Neuronal stem cell (in vitro differentiated cells): ENCODE data around the gene PCCA.
A peak's percentile ranks its signal among the peaks of the same experiment; 100 is the strongest.

Experiments used
- DNase-seq: peaks from one replicate; pipeline ENCODE4 v3.0.0-alpha.2; 2013; ENCODE audit warnings: low spot score
- H2AFZ ChIP-seq: one replicate; pipeline ENCODE4 v1.6.1; 2013; ENCODE audit warnings: mild to moderate bottlenecking, low read length, inconsistent platforms
- H2AK5ac ChIP-seq: 2 replicates; pipeline ENCODE4 v1.6.1; 2013; ENCODE audit warnings: low read depth, mild to moderate bottlenecking, inconsistent platforms, low read length, moderate library complexity, mixed read lengths
- H2BK120ac ChIP-seq: 2 replicates; pipeline ENCODE4 v1.6.1; 2013; ENCODE audit warnings: low read depth, mild to moderate bottlenecking, inconsistent platforms, low read length, moderate library complexity, mixed read lengths
- H2BK12ac ChIP-seq: one replicate; pipeline ENCODE4 v1.6.1; 2013; ENCODE audit warnings: low read length, inconsistent platforms
- H2BK15ac ChIP-seq: 2 replicates; pipeline ENCODE4 v1.6.1; 2013; ENCODE audit warnings: mild to moderate bottlenecking, low read length, inconsistent platforms, mixed read lengths
- H2BK5ac ChIP-seq: one replicate; pipeline ENCODE4 v1.6.1; 2013; ENCODE audit warnings: inconsistent platforms, mild to moderate bottlenecking, low read length, moderate library complexity
- H3K14ac ChIP-seq: one replicate; pipeline ENCODE4 v1.6.1; 2013; ENCODE audit warnings: low read length, inconsistent platforms
- H3K18ac ChIP-seq: 2 replicates; pipeline ENCODE4 v1.6.1; 2013; ENCODE audit warnings: low read length, inconsistent platforms
- H3K23ac ChIP-seq: 2 replicates; pipeline ENCODE4 v1.6.1; 2013; ENCODE audit warnings: low read depth, mild to moderate bottlenecking, mixed read lengths, low read length, inconsistent platforms; ENCODE audit not compliant: poor library complexity
- H3K27ac ChIP-seq: replicated peaks from 3 replicates; pipeline ENCODE4 v1.5.1; 2013; ENCODE audit warnings: low read length, inconsistent platforms
- H3K27me3 ChIP-seq, 3 experiments: 2 replicates each; pipeline ENCODE4 v1.6.1; 2013; ENCODE audit warnings: low read length in 3 of 3, mild to moderate bottlenecking in 2 of 3, inconsistent platforms in 1 of 3, low read depth in 1 of 3, mixed read lengths in 1 of 3, moderate library complexity in 1 of 3; ENCODE audit not compliant: control insufficient read depth in 3 of 3, insufficient read depth in 3 of 3
- H3K36me3 ChIP-seq, 2 donors: replicated peaks in 1 of 2; 2 replicates each; pipeline ENCODE4 v1.6.1; 2013; ENCODE audit warnings: low read length in 2 of 2; ENCODE audit not compliant: control insufficient read depth in 2 of 2, insufficient read depth in 2 of 2
- H3K4ac ChIP-seq: 2 replicates; pipeline ENCODE4 v1.6.1; 2013; ENCODE audit warnings: inconsistent platforms, mild to moderate bottlenecking, low read length, moderate library complexity
- H3K4me1 ChIP-seq, 2 donors: 1 replicate in 1 of 2; 2 replicates in 1 of 2; pipeline ENCODE4 v1.6.1; 2013; ENCODE audit warnings: low read length in 2 of 2, low read depth in 1 of 2; ENCODE audit not compliant: control insufficient read depth in 2 of 2, insufficient read depth in 1 of 2
- H3K4me2 ChIP-seq: one replicate; pipeline ENCODE4 v1.6.1; 2013; ENCODE audit warnings: mild to moderate bottlenecking, low read length, inconsistent platforms; ENCODE audit not compliant: insufficient read depth, poor library complexity, severe bottlenecking
- H3K4me3 ChIP-seq, 2 donors: 2 replicates each; pipeline ENCODE4 v1.5.1; 2013; ENCODE audit warnings: low read length in 2 of 2, mild to moderate bottlenecking in 2 of 2, inconsistent platforms in 1 of 2, moderate library complexity in 1 of 2
- H3K79me1 ChIP-seq: one replicate; pipeline ENCODE4 v1.6.1; 2013; ENCODE audit warnings: low read depth, mild to moderate bottlenecking, inconsistent platforms, low read length, moderate library complexity
- H3K9ac ChIP-seq: one replicate; pipeline ENCODE4 v1.6.1; 2013; ENCODE audit warnings: mild to moderate bottlenecking, low read depth, low read length, inconsistent platforms; ENCODE audit not compliant: poor library complexity
- H3K9me3 ChIP-seq, 2 donors: replicated peaks in 1 of 2; 2 replicates each; pipeline versions ENCODE3 to v1.6.1; 2013; ENCODE audit warnings: low read length in 2 of 2, mild to moderate bottlenecking in 2 of 2, inconsistent platforms in 1 of 2, low read depth in 1 of 2, mixed read lengths in 1 of 2, moderate library complexity in 1 of 2; ENCODE audit not compliant: control insufficient read depth in 2 of 2, insufficient read depth in 1 of 2
- H4K8ac ChIP-seq: one replicate; pipeline ENCODE4 v1.6.1; 2013; ENCODE audit warnings: low read depth, mild to moderate bottlenecking, inconsistent platforms, low read length, moderate library complexity
- H4K91ac ChIP-seq: one replicate; pipeline ENCODE4 v1.6.1; 2013; ENCODE audit warnings: low read length, low read depth, mild to moderate bottlenecking, inconsistent platforms; ENCODE audit not compliant: poor library complexity
- WGBS, 2 donors: extraction: QIAGEN DNeasy Blood & Tissue Kit; methylation state at CpG; one replicate each; pipeline ENCODE4 v1.1.7; 2013; ENCODE audit warnings: missing lambda C conversion rate in 2 of 2, mixed read lengths in 1 of 2; ENCODE audit not compliant: insufficient read length in 2 of 2, insufficient replicate concordance in 1 of 2; ENCODE audit errors: extremely low coverage in 2 of 2; 5-methylcytosine and 5-hydroxymethylcytosine counted together

PCCA gene

GRCh38 chr13:100535426-100536135 lies 446.7 kb downstream of the PCCA start:
- Histone ChIP-seq H3K18ac (no peak overlapping the region), H2BK12ac (no peak overlapping the region), H3K9ac (no peak overlapping the region), H3K27me3 (no peaks in the 10 kb centered on the region), H3K4me3 (no peak overlapping the region), H4K8ac (no peak overlapping the region), H2AK5ac (no peak overlapping the region), H3K4me1 (peaks cover 0 to under 1% of the 10 kb centered on the region in 2 donors), H3K23ac (no peak overlapping the region), H3K4me2 (no peak overlapping the region), H4K91ac (no peak overlapping the region), H2BK15ac (no peak overlapping the region), H3K79me1 (no peaks in the 10 kb centered on the region), H3K14ac (no peak overlapping the region), H2AFZ (no peak overlapping the region), H2BK120ac (no peak overlapping the region), H3K4ac (no peak overlapping the region), H3K9me3 (peaks cover 2 to 7% of the 10 kb centered on the region in 2 donors), H3K36me3 (peaks cover 6 to 27% of the 10 kb centered on the region in 2 donors), H2BK5ac (no peak overlapping the region), H3K27ac (no peak overlapping the region)
- no CpG with 5 or more reads among the region's 16 CpGs for WGBS, 2 donors
- DNase-seq = no peak

GRCh38 chr13:100536643-100537180 lies 447.8 kb downstream of the PCCA start:
- no peak overlapping the region for H2BK12ac ChIP-seq
- H2AK5ac ChIP-seq = no peak overlapping the region
- peaks cover 6 to 15% of the 10 kb centered on the region in 2 donors for H3K36me3 ChIP-seq
- no peaks in the 10 kb centered on the region for H3K79me1 ChIP-seq
- H2AFZ ChIP-seq = no peak overlapping the region
- no peak overlapping the region for H3K27ac ChIP-seq
- no peak overlapping the region for H3K4ac ChIP-seq
- H3K23ac ChIP-seq = no peak overlapping the region
- H3K9ac ChIP-seq = no peak overlapping the region
- no peak overlapping the region for H3K4me2 ChIP-seq
- peak overlapping the region; percentile 65 for H3K14ac ChIP-seq
- H2BK120ac ChIP-seq = no peak overlapping the region
- H2BK15ac ChIP-seq = no peak overlapping the region
- no peak overlapping the region for H2BK5ac ChIP-seq
- peaks cover 2 to 7% of the 10 kb centered on the region in 2 donors for H3K9me3 ChIP-seq
- no peak overlapping the region for H3K18ac ChIP-seq
- DNase-seq = no peak
- WGBS, 2 donors = no CpG with 5 or more reads among the region's 13 CpGs
- no peak overlapping the region for H3K4me3 ChIP-seq
- H3K27me3 ChIP-seq = no peaks in the 10 kb centered on the region
- no peak overlapping the region for H4K8ac ChIP-seq
- no peak overlapping the region for H4K91ac ChIP-seq
- H3K4me1 ChIP-seq = no peaks in the 10 kb centered on the region

- H4K91ac ChIP-seq = no peak overlapping the region
- no peak overlapping the region for H2BK15ac ChIP-seq
- no peak overlapping the region for H3K4ac ChIP-seq
- H3K79me1 ChIP-seq = no peaks in the 10 kb centered on the region
- no peak overlapping the region for H3K27ac ChIP-seq
- peaks cover 0 to 3% of the 10 kb centered on the region in 2 donors for H3K4me1 ChIP-seq
- peak overlapping the region in 1 of 2 donors; percentile 1 for H3K4me3 ChIP-seq
- no peak overlapping the region for H3K9ac ChIP-seq
- no peak overlapping the region for H2BK5ac ChIP-seq
- no peak overlapping the region for H3K4me2 ChIP-seq
- no peak overlapping the region for H4K8ac ChIP-seq
- H2AK5ac ChIP-seq = peak overlapping the region; percentile 51
- peak overlapping the region; percentile 21 for H3K18ac ChIP-seq
- H2BK12ac ChIP-seq = no peak overlapping the region
- peaks cover 6 to 11% of the 10 kb centered on the region in 2 donors for H3K36me3 ChIP-seq
- peak overlapping the region; percentile 8 for H2BK120ac ChIP-seq
- H3K9me3 ChIP-seq = peaks cover 2 to 4% of the 10 kb centered on the region in 2 donors
- no peak overlapping the region for H3K23ac ChIP-seq
- no peaks in the 10 kb centered on the region for H3K27me3 ChIP-seq
- H3K14ac ChIP-seq = peak overlapping the region; percentile 60
- no peak overlapping the region for H2AFZ ChIP-seq
- no CpG with 5 or more reads among the region's 9 CpGs for WGBS, 2 donors
- no peak for DNase-seq
These were observed 448.6 kb downstream of the PCCA start for GRCh38 chr13:100537486-100537885.

- Histone ChIP-seq H2AK5ac (no peak overlapping the region), H4K91ac (no peak overlapping the region), H2AFZ (no peak overlapping the region), H2BK5ac (no peak overlapping the region), H2BK120ac (no peak overlapping the region), H3K27ac (no peak overlapping the region), H3K14ac (no peak overlapping the region), H2BK12ac (no peak overlapping the region), H3K4me3 (no peak overlapping the region), H3K18ac (no peak overlapping the region), H2BK15ac (no peak overlapping the region), H3K4me1 (peaks cover 0 to 3% of the 10 kb centered on the region in 2 donors), H3K23ac (no peak overlapping the region), H3K9ac (no peak overlapping the region), H3K79me1 (no peaks in the 10 kb centered on the region), H3K4ac (no peak overlapping the region), H3K4me2 (no peak overlapping the region), H4K8ac (no peak overlapping the region), H3K36me3 (peaks cover 4 to 6% of the 10 kb centered on the region in 2 donors), H3K9me3 (peaks cover 0 to 2% of the 10 kb centered on the region in 2 donors), H3K27me3 (no peaks in the 10 kb centered on the region)
- no peak for DNase-seq
- no CpG with 5 or more reads among the region's 5 CpGs for WGBS, 2 donors
These were observed 449.1 kb downstream of the PCCA start for GRCh38 chr13:100537951-100538462.
